SK-N-SH (cell line): ENCODE results near the gene CCNF. TPM values are rescaled to one million over a fixed set of nuclear protein-coding genes. Genes with fewer than 3 reads are reported as not detected.

ENCODE experiments used
- CTCF ChIA-PET: fragments of 300-600, 350-600 bp; formaldehyde crosslinking; extraction: SDS; loops from one replicate; lab custom pipeline; 2021; lab: Yijun Ruan, JAX
- POLR2A ChIA-PET: fragments of 350-600 bp; sonication (Branson Sonifier 250); formaldehyde crosslinking; extraction: SDS; loops from one replicate; lab custom pipeline; 2020; ENCODE audit warnings: antibody characterized with exemption, inconsistent platforms; lab: Yijun Ruan, JAX
- DNase-seq: peaks from one replicate; pipeline ENCODE4 v3.0.0; 2012
- H2AFZ ChIP-seq: fragments of 200-600 bp; sonication (generic); 2 replicates; pipeline ENCODE4 v1.8.1; 2016; ENCODE audit warnings: antibody characterized with exemption, mild to moderate bottlenecking, low read depth
- H3F3A ChIP-seq: fragments of 200-600 bp; sonication (generic); replicated peaks from 2 replicates; pipeline ENCODE3; 2016; ENCODE audit warnings: antibody characterized with exemption, mild to moderate bottlenecking; ENCODE audit not compliant: insufficient read depth
- H3K27ac ChIP-seq, 2 experiments: fragments of 200-500 bp in 1 of 2; fragments of 200-600 bp in 1 of 2; sonication (Bioruptor generic) in 1 of 2; sonication (generic), shearing (Covaris generic) in 1 of 2; 2 replicates each; pipeline versions ENCODE4 v1.5.1 to v1.6.1; 2014 to 2016; ENCODE audit warnings: low read depth in 2 of 2, inconsistent platforms in 1 of 2, low read length in 1 of 2, mild to moderate bottlenecking in 1 of 2, mixed read lengths in 1 of 2
- H3K27me3 ChIP-seq: fragments of 200-600 bp; sonication (generic), shearing (Covaris generic); 2 replicates; pipeline ENCODE4 v1.6.1; 2016; ENCODE audit warnings: mixed run types; ENCODE audit not compliant: insufficient read depth
- H3K36me3 ChIP-seq, 2 experiments: fragments of 200-500 bp in 1 of 2; fragments of 200-600 bp in 1 of 2; sonication (Bioruptor generic) in 1 of 2; sonication (generic) in 1 of 2; replicated peaks in 1 of 2; 2 replicates each; pipeline versions ENCODE3 to v1.5.1; 2014 to 2016; ENCODE audit warnings: low read length in 1 of 2, mild to moderate bottlenecking in 1 of 2; ENCODE audit not compliant: insufficient read depth in 2 of 2, control insufficient read depth in 1 of 2
- H3K4me1 ChIP-seq, 2 experiments: fragments of 200-500 bp in 1 of 2; fragments of 200-600 bp in 1 of 2; sonication (Bioruptor generic) in 1 of 2; sonication (generic), shearing (Covaris generic) in 1 of 2; 2 replicates each; pipeline versions ENCODE4 v1.5.1 to v1.6.1; 2014 to 2016; ENCODE audit warnings: low read depth in 1 of 2, low read length in 1 of 2, mixed run types in 1 of 2; ENCODE audit not compliant: insufficient read depth in 2 of 2, control insufficient read depth in 1 of 2
- H3K4me2 ChIP-seq: fragments of 200-600 bp; sonication (generic), shearing (Covaris generic); 2 replicates; pipeline ENCODE4 v1.6.1; 2017; ENCODE audit warnings: mixed run types
- H3K4me3 ChIP-seq, 2 experiments: fragments of 200-500 bp in 1 of 2; fragments of 200-600 bp in 1 of 2; sonication (Bioruptor generic) in 1 of 2; sonication (generic), shearing (Covaris generic) in 1 of 2; 2 replicates each; pipeline versions ENCODE4 v1.5.1 to v1.8.1; 2014 to 2016; ENCODE audit warnings: low read depth in 2 of 2, inconsistent platforms in 1 of 2, low read length in 1 of 2, mild to moderate bottlenecking in 1 of 2, mixed read lengths in 1 of 2, moderate library complexity in 1 of 2
- H3K79me2 ChIP-seq: fragments of 200-600 bp; sonication (generic); 2 replicates; pipeline ENCODE4 v1.8.1; 2017; ENCODE audit warnings: mild to moderate bottlenecking; ENCODE audit not compliant: insufficient read depth
- H3K9ac ChIP-seq: fragments of 200-600 bp; sonication (generic); 2 replicates; pipeline ENCODE4 v1.6.1; 2017; ENCODE audit warnings: mixed run types
- H3K9me2 ChIP-seq: fragments of 200-600 bp; sonication (generic); 2 replicates; pipeline ENCODE4 v1.6.1; 2017; ENCODE audit warnings: mixed run types
- H3K9me3 ChIP-seq: fragments of 200-600 bp; sonication (generic); 2 replicates; pipeline ENCODE4 v1.6.1; 2017; ENCODE audit warnings: mixed run types, mild to moderate bottlenecking, moderate library complexity
- H4K20me1 ChIP-seq: fragments of 200-600 bp; sonication (generic); 2 replicates; pipeline ENCODE4 v1.6.1; 2017; ENCODE audit warnings: mild to moderate bottlenecking, mixed run types; ENCODE audit not compliant: insufficient read depth
- EP300 ChIP-seq, 2 experiments: IDR thresholded peaks; 2 replicates each; pipeline versions ENCODE4 v1.4.0 to v1.6.1; 2012; ENCODE audit warnings: borderline replicate concordance in 1 of 2, low read depth in 1 of 2, low read length in 1 of 2
- FOSL2 ChIP-seq: IDR thresholded peaks from 2 replicates; pipeline ENCODE4 v1.4.0; 2012; ENCODE audit warnings: low read depth, mild to moderate bottlenecking, moderate library complexity, borderline replicate concordance
- GATA2 ChIP-seq: sonication (generic); formaldehyde crosslinking; IDR thresholded peaks from 2 replicates; pipeline ENCODE4 v1.5.0; 2020; ENCODE audit warnings: mild to moderate bottlenecking, missing genetic modification reagents
- IRF3 ChIP-seq: fragments of 150-350 bp; IDR thresholded peaks from 2 replicates; pipeline ENCODE4 v1.6.1; 2016; ENCODE audit warnings: mild to moderate bottlenecking, low read depth, low read length
- MAX ChIP-seq: IDR thresholded peaks from 2 replicates; pipeline ENCODE4 v1.4.0; 2012; ENCODE audit warnings: low read depth
- NFIC ChIP-seq: IDR thresholded peaks from 2 replicates; pipeline ENCODE4 v1.4.0; 2012; ENCODE audit warnings: borderline replicate concordance
- PBX3 ChIP-seq: IDR thresholded peaks from 2 replicates; pipeline ENCODE4; 2012
- POLR2AphosphoS5 ChIP-seq: IDR thresholded peaks from 2 replicates; pipeline ENCODE4 v1.6.1; 2012; ENCODE audit warnings: low read depth, low read length
- REST ChIP-seq: IDR thresholded peaks from 2 replicates; pipeline ENCODE4 v1.6.1; 2012; ENCODE audit warnings: mild to moderate bottlenecking, low read depth, low read length, moderate library complexity
- TAF1 ChIP-seq: IDR thresholded peaks from 2 replicates; pipeline ENCODE4 v1.6.1; 2012; ENCODE audit warnings: low read depth, mild to moderate bottlenecking, low read length, moderate library complexity, borderline replicate concordance
- USF1 ChIP-seq: IDR thresholded peaks from 2 replicates; pipeline ENCODE4 v1.4.0; 2012; ENCODE audit warnings: low read depth, borderline replicate concordance
- USF2 ChIP-seq: fragments of 150-350 bp; IDR thresholded peaks from 2 replicates; pipeline ENCODE4 v1.6.1; 2017; ENCODE audit warnings: antibody characterized with exemption, low read length, low read depth, borderline replicate concordance
- WGBS: methylation state at CpG from one replicate; pipeline ENCODE4 v1.1.6; 2017; ENCODE audit warnings: low lambda C conversion rate; 5-methylcytosine and 5-hydroxymethylcytosine counted together
- polyA plus RNA-seq, 3 experiments: library from polyadenylated mRNA; depleted of rRNA; stranded (reverse); fragments of >200 nt; gene quantifications; 2 replicates each; pipeline ENCODE4 v1.2.3, GENCODE V29; 2012

CCNF gene
- polyA plus RNA-seq, 1 of the 3 experiments (the other 2 are of a cell fraction): 4.6 TPM

GRCh38 chr16:2472885-2473445 is 43.7 kb downstream of the CCNF start:
- H3K4me1 ChIP-seq: peaks cover 6 to 75% of the 10 kb centered on the region in 2 experiments; a peak in 3 of 4 replicates
- no peak overlapping the region for H2AFZ ChIP-seq
- no peak overlapping the region for H3K9ac ChIP-seq
- TF ChIP-seq USF2 (no peak), POLR2AphosphoS5 (no peak), FOSL2 (no peak), REST (no peak), GATA2 (no peak), USF1 (no peak), PBX3 (no peak), MAX (no peak), TAF1 (no peak), NFIC (no peak), EP300 (IDR thresholded peaks at IDR 0.05; ENCODE audit: borderline replicate concordance in 1 of 2, low read depth in 1 of 2, low read length in 1 of 2) (no peak), IRF3 (no peak)
- no peak for DNase-seq
- H3K9me2 ChIP-seq: no peaks in the 10 kb centered on the region
- no peaks in the 10 kb centered on the region for H3K9me3 ChIP-seq
- H4K20me1 ChIP-seq: no peaks in the 10 kb centered on the region
- H3K79me2 ChIP-seq: peaks cover 12% of the 10 kb centered on the region; the same call in 1 of the 2 replicates
- peak overlapping the region in 1 of 2 experiments; percentile 79; a peak in 1 of 4 replicates for H3K4me3 ChIP-seq
- H3K4me2 ChIP-seq: peak overlapping the region; percentile 71
- CTCF ChIA-PET: interaction anchor here (0.6 to 1.8 kb wide), 6 partner anchors 13 to 38 kb away, joined by 3 to 7 read pairs (median 4); no protein-coding TSS in a partner anchor
- peaks cover 13% of the 10 kb centered on the region for H3F3A ChIP-seq
- H3K27me3 ChIP-seq: no peaks in the 10 kb centered on the region
- POLR2A ChIA-PET: interaction anchor here (0.9 kb wide), 1 partner anchor 10 kb away, joined by 3 read pairs; no protein-coding TSS in a partner anchor
- H3K36me3 ChIP-seq: no peaks in the 10 kb centered on the region
- 83% methylated on average over 8 of the region's 14 CpGs for WGBS
- peak overlapping the region in 1 of 2 experiments; percentile 97; a peak in 1 of 4 replicates for H3K27ac ChIP-seq
